DND-41 (cell line): ENCODE measurements around the gene TNFRSF19.

Experiments
- ATAC-seq: fragments of 200-7000 bp; cut with Tn5 transposase; 3 replicates; pipeline ENCODE4 v1.9.1; 2021; ENCODE audit warnings: low read depth; ENCODE audit not compliant: insufficient read depth
- DNase-seq: peaks from one replicate; pipeline ENCODE4 v3.0.0-alpha.2; 2020
- H2AFZ ChIP-seq: 2 replicates; pipeline ENCODE4 v1.6.0; 2012; ENCODE audit warnings: low read depth, low read length
- H3K27ac ChIP-seq: 2 replicates; pipeline ENCODE4 v1.5.1; 2012; ENCODE audit warnings: low read length, inconsistent platforms
- H3K27me3 ChIP-seq: fragments of 200-600 bp; sonication (generic); 2 replicates; pipeline ENCODE4 v1.6.0; 2012; ENCODE audit warnings: low read length, mild to moderate bottlenecking, inconsistent platforms; ENCODE audit not compliant: insufficient read depth, poor library complexity
- H3K36me3 ChIP-seq: 2 replicates; pipeline ENCODE4 v1.5.1; 2012; ENCODE audit warnings: low read length, inconsistent platforms; ENCODE audit not compliant: insufficient read depth
- H3K4me1 ChIP-seq: 2 replicates; pipeline ENCODE4 v1.5.1; 2012; ENCODE audit warnings: mild to moderate bottlenecking, low read length; ENCODE audit not compliant: insufficient read depth
- H3K4me2 ChIP-seq: 2 replicates; pipeline ENCODE4 v1.6.0; 2012; ENCODE audit warnings: mild to moderate bottlenecking, moderate library complexity, low read length, inconsistent platforms; ENCODE audit not compliant: insufficient read depth
- H3K4me3 ChIP-seq, 2 experiments: fragments of 200-600 bp in 1 of 2; shearing (Covaris generic) in 1 of 2; 2 replicates each; pipeline ENCODE4 v1.5.1; 2012 to 2016; ENCODE audit warnings: inconsistent platforms in 2 of 2, low read length in 2 of 2, mild to moderate bottlenecking in 2 of 2, low read depth in 1 of 2, moderate library complexity in 1 of 2
- H3K79me2 ChIP-seq: 2 replicates; pipeline ENCODE4 v1.6.0; 2012; ENCODE audit warnings: low read length, inconsistent platforms; ENCODE audit not compliant: insufficient read depth
- H3K9ac ChIP-seq: 2 replicates; pipeline ENCODE4 v1.6.0; 2012; ENCODE audit warnings: low read depth, mild to moderate bottlenecking, inconsistent platforms, low read length, moderate library complexity
- H3K9me3 ChIP-seq: 2 replicates; pipeline ENCODE4 v1.5.1; 2012; ENCODE audit warnings: low read length, moderate library complexity, mild to moderate bottlenecking, inconsistent platforms; ENCODE audit not compliant: insufficient read depth, severe bottlenecking
- H4K20me1 ChIP-seq: 2 replicates; pipeline ENCODE4 v1.6.0; 2012; ENCODE audit warnings: low read length; ENCODE audit not compliant: insufficient read depth
- CTCF ChIP-seq: IDR thresholded peaks from 2 replicates; pipeline ENCODE4 v1.5.1; 2012; ENCODE audit warnings: borderline replicate concordance, low read length, moderate library complexity, mild to moderate bottlenecking; ENCODE audit not compliant: poor library complexity, severe bottlenecking; ENCODE audit errors: extremely low read depth
- EZH2 ChIP-seq: IDR thresholded peaks from 3 replicates; pipeline ENCODE4 v1.6.1; 2012; ENCODE audit warnings: borderline replicate concordance, low read depth, mild to moderate bottlenecking, moderate library complexity, low read length, inconsistent platforms; ENCODE audit not compliant: severe bottlenecking

The TNFRSF19 gene

GRCh38 chr13:23580684-23581060 lies 10.5 kb downstream of the TNFRSF19 start:
- H3K27me3 ChIP-seq: no peaks in the 10 kb centered on the region
- ATAC-seq (no peak), DNase-seq (no peak)
- no peak overlapping the region for H2AFZ ChIP-seq
- no peaks in the 10 kb centered on the region for H3K79me2 ChIP-seq
- no peak overlapping the region for H3K4me2 ChIP-seq
- H3K9ac ChIP-seq: no peak overlapping the region
- no peaks in the 10 kb centered on the region for H3K36me3 ChIP-seq
- TF ChIP-seq CTCF (no peak), EZH2 (no peak)
- H4K20me1 ChIP-seq: no peaks in the 10 kb centered on the region
- H3K4me1 ChIP-seq: no peaks in the 10 kb centered on the region
- H3K27ac ChIP-seq: no peak overlapping the region
- H3K9me3 ChIP-seq: no peaks in the 10 kb centered on the region
- no peak overlapping the region for H3K4me3 ChIP-seq

- H2AFZ ChIP-seq: no peak overlapping the region
- H3K4me3 ChIP-seq: no peak overlapping the region
- H3K9ac ChIP-seq: no peak overlapping the region
- no peak overlapping the region for H3K4me2 ChIP-seq
- TF ChIP-seq CTCF (no peak), EZH2 (no peak)
- ATAC-seq (no peak), DNase-seq (no peak)
- H3K79me2 ChIP-seq: no peaks in the 10 kb centered on the region
- no peaks in the 10 kb centered on the region for H3K4me1 ChIP-seq
- no peaks in the 10 kb centered on the region for H4K20me1 ChIP-seq
- H3K27me3 ChIP-seq: peaks cover 4% of the 10 kb centered on the region
- H3K27ac ChIP-seq: no peak overlapping the region
- no peaks in the 10 kb centered on the region for H3K36me3 ChIP-seq
- no peaks in the 10 kb centered on the region for H3K9me3 ChIP-seq
Measured at GRCh38 chr13:23583491-23583890, 13.3 kb downstream of the TNFRSF19 start.

GRCh38 chr13:23584275-23584674 lies 14.1 kb downstream of the TNFRSF19 start:
- Histone ChIP-seq H3K9ac (no peak overlapping the region), H3K4me3 (no peak overlapping the region), H3K4me2 (no peak overlapping the region), H4K20me1 (no peaks in the 10 kb centered on the region), H3K27me3 (peaks cover 5% of the 10 kb centered on the region), H3K27ac (no peak overlapping the region), H2AFZ (no peak overlapping the region), H3K9me3 (no peaks in the 10 kb centered on the region), H3K79me2 (no peaks in the 10 kb centered on the region), H3K36me3 (no peaks in the 10 kb centered on the region), H3K4me1 (no peaks in the 10 kb centered on the region)
- ATAC-seq: no peak
- TF ChIP-seq EZH2: no peak
- no peak for TF ChIP-seq CTCF
- DNase-seq: no peak

GRCh38 chr13:23586336-23586735 lies 16.1 kb downstream of the TNFRSF19 start:
- Histone ChIP-seq H3K4me2 (no peak overlapping the region), H3K4me3 (no peak overlapping the region), H3K79me2 (no peaks in the 10 kb centered on the region), H3K9me3 (no peaks in the 10 kb centered on the region), H3K36me3 (no peaks in the 10 kb centered on the region), H3K27ac (no peak overlapping the region), H2AFZ (no peak overlapping the region), H3K9ac (no peak overlapping the region), H3K4me1 (no peaks in the 10 kb centered on the region), H4K20me1 (no peaks in the 10 kb centered on the region), H3K27me3 (peaks cover 7% of the 10 kb centered on the region)
- DNase-seq (no peak), ATAC-seq (no peak)
- TF ChIP-seq CTCF (no peak), EZH2 (no peak)
